CD14-positive monocyte (primary cell): Measurements from ENCODE around the gene ZDHHC9. TPM values are rescaled to one million over a fixed set of nuclear protein-coding genes. Genes with fewer than 3 reads are reported as not detected.

Experiments
- DNase-seq, 3 donors: peaks; one replicate each; pipeline ENCODE4 v3.0.0-alpha.2; 2011 to 2022
- H2AFZ ChIP-seq: 2 replicates; pipeline ENCODE4 v1.6.0; 2012; ENCODE audit warnings: mild to moderate bottlenecking, low read depth, low read length, inconsistent platforms; ENCODE audit not compliant: insufficient read depth, poor library complexity, severe bottlenecking
- H3K27ac ChIP-seq, 2 donors: 1 replicate in 1 of 2; 2 replicates in 1 of 2; pipeline ENCODE4 v1.5.1; 2012 to 2013; ENCODE audit warnings: low read length in 2 of 2, control low read depth in 1 of 2, inconsistent platforms in 1 of 2, low read depth in 1 of 2, mild to moderate bottlenecking in 1 of 2
- H3K27me3 ChIP-seq, 2 donors: one replicate each; pipeline versions ENCODE4 v1.6.0 to v1.6.1; 2011 to 2013; ENCODE audit warnings: low read length in 2 of 2; ENCODE audit not compliant: control insufficient read depth in 2 of 2, insufficient read depth in 2 of 2
- H3K36me3 ChIP-seq, 2 donors: replicated peaks in 1 of 2; 1 replicate in 1 of 2; 2 replicates in 1 of 2; pipeline versions ENCODE4 v1.5.1 to v1.6.1; 2012 to 2013; ENCODE audit warnings: low read length in 2 of 2, control low read depth in 1 of 2, inconsistent platforms in 1 of 2, mild to moderate bottlenecking in 1 of 2; ENCODE audit not compliant: insufficient read depth in 2 of 2, control insufficient read depth in 1 of 2
- H3K4me1 ChIP-seq, 2 donors: 1 replicate in 1 of 2; 2 replicates in 1 of 2; pipeline versions ENCODE4 v1.5.1 to v1.6.1; 2012 to 2013; ENCODE audit warnings: low read length in 2 of 2, control low read depth in 1 of 2, inconsistent platforms in 1 of 2, mild to moderate bottlenecking in 1 of 2, moderate library complexity in 1 of 2; ENCODE audit not compliant: insufficient read depth in 2 of 2, control insufficient read depth in 1 of 2
- H3K4me2 ChIP-seq: replicated peaks from 2 replicates; pipeline ENCODE3; 2012; ENCODE audit warnings: low read length, moderate library complexity, mild to moderate bottlenecking; ENCODE audit not compliant: poor library complexity, severe bottlenecking; ENCODE audit errors: extremely low read depth
- H3K4me3 ChIP-seq, 3 experiments: fragments of 200-600 bp in 1 of 3; sonication (generic) in 1 of 3; replicated peaks in 1 of 3; 1 replicate in 2 of 3; 2 replicates in 1 of 3; pipeline ENCODE4 v1.5.1; 2011 to 2013; ENCODE audit warnings: low read length in 3 of 3, mild to moderate bottlenecking in 3 of 3, control low read depth in 2 of 3, low read depth in 2 of 3, inconsistent platforms in 1 of 3, moderate library complexity in 1 of 3
- H3K79me2 ChIP-seq: 2 replicates; pipeline ENCODE4 v1.6.0; 2012; ENCODE audit warnings: mild to moderate bottlenecking, control low read depth, inconsistent platforms, low read length, moderate library complexity; ENCODE audit not compliant: insufficient read depth
- H3K9ac ChIP-seq: 2 replicates; pipeline ENCODE4 v1.6.0; 2017; ENCODE audit warnings: low read length, mild to moderate bottlenecking; ENCODE audit not compliant: insufficient read depth, poor library complexity, severe bottlenecking
- H3K9me3 ChIP-seq, 2 donors: replicated peaks in 1 of 2; 1 replicate in 1 of 2; 2 replicates in 1 of 2; pipeline versions ENCODE4 v1.5.1 to v1.6.1; 2012 to 2013; ENCODE audit warnings: low read length in 2 of 2, control low read depth in 1 of 2; ENCODE audit not compliant: control insufficient read depth in 1 of 2, insufficient read depth in 1 of 2
- H4K20me1 ChIP-seq: 2 replicates; pipeline ENCODE4 v1.6.0; 2012; ENCODE audit warnings: mild to moderate bottlenecking, low read length, control low read depth, moderate library complexity; ENCODE audit not compliant: insufficient read depth
- H3K27ac Mint-ChIP-seq, 7 donors: one replicate each; pipeline ENCODE4 v1.8.0; 2020; ENCODE audit warnings: mild to moderate bottlenecking in 7 of 7, mixed read lengths in 7 of 7, moderate library complexity in 6 of 7, inconsistent platforms in 2 of 7
- H3K27me3 Mint-ChIP-seq, 3 donors: one replicate each; pipeline ENCODE4 v1.8.0; 2021 to 2022; ENCODE audit warnings: low read depth in 3 of 3, mild to moderate bottlenecking in 3 of 3, mixed read lengths in 3 of 3, moderate library complexity in 3 of 3, inconsistent platforms in 1 of 3
- H3K36me3 Mint-ChIP-seq, 2 donors: one replicate each; pipeline ENCODE4 v1.8.0; 2020; ENCODE audit warnings: mixed read lengths in 2 of 2, inconsistent platforms in 1 of 2, mild to moderate bottlenecking in 1 of 2
- H3K4me1 Mint-ChIP-seq: one replicate; pipeline ENCODE4 v1.8.0; 2020; ENCODE audit warnings: mild to moderate bottlenecking, mixed read lengths
- H3K4me3 Mint-ChIP-seq, 2 donors: one replicate each; pipeline ENCODE4 v1.8.0; 2020; ENCODE audit warnings: mild to moderate bottlenecking in 2 of 2, mixed read lengths in 2 of 2, moderate library complexity in 1 of 2
- H3K9me3 Mint-ChIP-seq, 7 donors: one replicate each; pipeline ENCODE4 v1.8.0; 2020 to 2022; ENCODE audit warnings: mixed read lengths in 7 of 7, mild to moderate bottlenecking in 6 of 7, moderate library complexity in 6 of 7, inconsistent platforms in 2 of 7
- WGBS: methylation state at CpG from one replicate; pipeline ENCODE4 v1.1.5; 2013; ENCODE audit warnings: missing lambda C conversion rate; ENCODE audit not compliant: insufficient coverage; 5-methylcytosine and 5-hydroxymethylcytosine counted together
- intact Hi-C, 2 donors: fragments of 100-400 bp; cut with micrococcal nuclease; formaldehyde crosslinking; loops; one replicate each; pipeline versions ENCODE4 v1.15.0 to v1.15.1; 2023
- polyA plus RNA-seq, 3 donors: library from polyadenylated mRNA; depleted of rRNA in 1 of 3; unstranded in 2 of 3; stranded (reverse) in 1 of 3; fragments of 300-500 nt in 2 of 3; fragments of >200 nt in 1 of 3; fragmentation: Illumina TruSeq in 2 of 3; gene quantifications; 1 replicate in 2 of 3; 2 replicates in 1 of 3; pipeline ENCODE4 v1.2.3, GENCODE V29; 2012 to 2021
- TF ChIP-seq, protein P1 (sequence below): fragments of 200-600 bp; IDR thresholded peaks from one replicate; pipeline ENCODE4 v1.8.0; 2022; ENCODE audit warnings: antibody characterized with exemption, mild to moderate bottlenecking

Gene ZDHHC9
- polyA plus RNA-seq, 3 donors, result 1.5 to 2.8 (median 2.7) TPM

GRCh38 chrX:129843209-129843458, 552 bp downstream of the ZDHHC9 start:
- Mint-ChIP-seq H3K4me3 (peak overlapping the region; percentile 85 to 87), H3K27me3 (peaks cover 4 to 8% (median 5%) of the 10 kb centered on the region in 3 donors), H3K27ac (peak overlapping the region in 4 of 7 donors; percentile 33 to 83 (median 60)), H3K36me3 (peaks cover 0 to 2% of the 10 kb centered on the region in 2 donors), H3K4me1 (peaks cover 15% of the 10 kb centered on the region), H3K9me3 (peaks cover 0 to 2% (median 0%) of the 10 kb centered on the region in 7 donors)
- Histone ChIP-seq H4K20me1 (no peaks in the 10 kb centered on the region), H3K79me2 (no peaks in the 10 kb centered on the region), H3K27me3 (no peaks in the 10 kb centered on the region), H3K27ac (no peak overlapping the region), H3K9ac (peak overlapping the region; percentile 66), H3K4me3 (peak overlapping the region; percentile 64 to 79 (median 73)), H3K36me3 (no peaks in the 10 kb centered on the region), H3K9me3 (no peaks in the 10 kb centered on the region), H3K4me1 (peaks cover 9 to 15% of the 10 kb centered on the region in 2 donors), H2AFZ (peak overlapping the region; percentile 80), H3K4me2 (peak overlapping the region; percentile 75)
- 0% methylated on average over 16 of the region's 23 CpGs for WGBS
- intact Hi-C loops, result loop anchor here in 1 of 2 donors (10.0 kb wide), 1 partner anchor 62 kb away; the partner anchor contains the start of gene UTP14A
- TF ChIP-seq, protein P1, sequence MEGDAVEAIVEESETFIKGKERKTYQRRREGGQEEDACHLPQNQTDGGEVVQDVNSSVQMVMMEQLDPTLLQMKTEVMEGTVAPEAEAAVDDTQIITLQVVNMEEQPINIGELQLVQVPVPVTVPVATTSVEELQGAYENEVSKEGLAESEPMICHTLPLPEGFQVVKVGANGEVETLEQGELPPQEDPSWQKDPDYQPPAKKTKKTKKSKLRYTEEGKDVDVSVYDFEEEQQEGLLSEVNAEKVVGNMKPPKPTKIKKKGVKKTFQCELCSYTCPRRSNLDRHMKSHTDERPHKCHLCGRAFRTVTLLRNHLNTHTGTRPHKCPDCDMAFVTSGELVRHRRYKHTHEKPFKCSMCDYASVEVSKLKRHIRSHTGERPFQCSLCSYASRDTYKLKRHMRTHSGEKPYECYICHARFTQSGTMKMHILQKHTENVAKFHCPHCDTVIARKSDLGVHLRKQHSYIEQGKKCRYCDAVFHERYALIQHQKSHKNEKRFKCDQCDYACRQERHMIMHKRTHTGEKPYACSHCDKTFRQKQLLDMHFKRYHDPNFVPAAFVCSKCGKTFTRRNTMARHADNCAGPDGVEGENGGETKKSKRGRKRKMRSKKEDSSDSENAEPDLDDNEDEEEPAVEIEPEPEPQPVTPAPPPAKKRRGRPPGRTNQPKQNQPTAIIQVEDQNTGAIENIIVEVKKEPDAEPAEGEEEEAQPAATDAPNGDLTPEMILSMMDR, result no peak
- no peak for DNase-seq

- Histone ChIP-seq H3K9ac (peak overlapping the region; percentile 66), H3K4me3 (peak overlapping the region; percentile 64 to 79 (median 73)), H4K20me1 (no peaks in the 10 kb centered on the region), H3K27ac (no peak overlapping the region), H3K36me3 (no peaks in the 10 kb centered on the region), H3K4me1 (peaks cover 9 to 15% of the 10 kb centered on the region in 2 donors), H3K4me2 (peak overlapping the region; percentile 75), H3K9me3 (no peaks in the 10 kb centered on the region), H2AFZ (peak overlapping the region; percentile 80), H3K27me3 (no peaks in the 10 kb centered on the region), H3K79me2 (no peaks in the 10 kb centered on the region)
- TF ChIP-seq, protein P1, result no peak
- peaks cover 0 to 2% (median 0%) of the 10 kb centered on the region in 7 donors for H3K9me3 Mint-ChIP-seq
- H3K4me1 Mint-ChIP-seq, result peaks cover 15% of the 10 kb centered on the region
- intact Hi-C loops, result loop anchor here in 1 of 2 donors (10.0 kb wide), 1 partner anchor 62 kb away; the partner anchor contains the start of gene UTP14A
- H3K4me3 Mint-ChIP-seq, result peak overlapping the region; percentile 85 to 87
- peak in 1 of 3 donors; percentile 58 for DNase-seq
- peak overlapping the region in 5 of 7 donors; percentile 26 to 83 (median 52) for H3K27ac Mint-ChIP-seq
- H3K27me3 Mint-ChIP-seq, result peaks cover 4 to 8% (median 5%) of the 10 kb centered on the region in 3 donors
- WGBS, result no CpG with 5 or more reads among the region's 17 CpGs
- peaks cover 0 to 2% of the 10 kb centered on the region in 2 donors for H3K36me3 Mint-ChIP-seq
Measured at GRCh38 chrX:129842510-129843208, 1.0 kb downstream of the ZDHHC9 start.
